Ascending aorta (tissue), 2 donors: ENCODE data around the gene FARS2. TPM values are rescaled to one million over a fixed set of nuclear protein-coding genes. Genes with fewer than 3 reads are reported as not detected.

Source experiments
- DNase-seq, 2 donors: peaks; one replicate each; pipeline ENCODE4 v3.0.0-alpha.2; 2019; ENCODE audit warnings: low spot score in 2 of 2
- H3K27ac ChIP-seq, 2 donors: fragments of 200-600 bp; sonication (generic); one replicate each; pipeline ENCODE4 v1.5.1; 2016 to 2017; ENCODE audit warnings: mild to moderate bottlenecking in 1 of 2
- H3K27me3 ChIP-seq: fragments of 200-600 bp; sonication (generic); one replicate; pipeline ENCODE4 v1.5.1; 2017
- H3K36me3 ChIP-seq, 2 donors: fragments of 200-600 bp; sonication (generic); one replicate each; pipeline ENCODE4 v1.5.1; 2016
- H3K4me1 ChIP-seq, 2 donors: fragments of 200-600 bp; sonication (generic); one replicate each; pipeline ENCODE4 v1.5.1; 2016 to 2017; ENCODE audit warnings: mild to moderate bottlenecking in 1 of 2
- H3K4me3 ChIP-seq, 2 donors: fragments of 200-600 bp; sonication (generic); one replicate each; pipeline ENCODE4 v1.5.1; 2016 to 2017; ENCODE audit warnings: mild to moderate bottlenecking in 1 of 2
- H3K9me3 ChIP-seq, 2 donors: fragments of 200-600 bp; sonication (generic); one replicate each; pipeline ENCODE4 v1.5.1; 2016
- intact Hi-C: fragments of 100-400 bp; cut with DNase I; formaldehyde crosslinking; loops from one replicate; pipeline ENCODE4 v1.15.1; 2023
- total RNA-seq: library from RNA; depleted of rRNA; stranded (reverse); fragments of >200 nt; gene quantifications from one replicate; pipeline ENCODE4 v1.1.0, GENCODE V29; 2016
- TF ChIP-seq, protein P1 (sequence below), 3 experiments: fragments of 200-600 bp in 2 of 3; fragments of 450-650 bp in 1 of 3; sonication (generic) in 2 of 3; IDR thresholded peaks; one replicate each; pipeline ENCODE4 v1.5.1; 2016 to 2019; ENCODE audit warnings: antibody characterized with exemption in 3 of 3, mild to moderate bottlenecking in 1 of 3, moderate library complexity in 1 of 3

FARS2 gene
- total RNA-seq, 1 donor from 2014 or later: 17.6 TPM

GRCh38 chr6:5259428-5259827, 1.9 kb upstream of the FARS2 start:
- H3K27ac ChIP-seq: peak overlapping the region in 1 of 2 donors; percentile 98
- no peaks in the 10 kb centered on the region for H3K36me3 ChIP-seq
- DNase-seq: no peak
- intact Hi-C loops: loop anchor here (10.0 kb wide), 2 partner anchors 115 to 1115 kb away; no protein-coding TSS in a partner anchor
- TF ChIP-seq, protein P1, sequence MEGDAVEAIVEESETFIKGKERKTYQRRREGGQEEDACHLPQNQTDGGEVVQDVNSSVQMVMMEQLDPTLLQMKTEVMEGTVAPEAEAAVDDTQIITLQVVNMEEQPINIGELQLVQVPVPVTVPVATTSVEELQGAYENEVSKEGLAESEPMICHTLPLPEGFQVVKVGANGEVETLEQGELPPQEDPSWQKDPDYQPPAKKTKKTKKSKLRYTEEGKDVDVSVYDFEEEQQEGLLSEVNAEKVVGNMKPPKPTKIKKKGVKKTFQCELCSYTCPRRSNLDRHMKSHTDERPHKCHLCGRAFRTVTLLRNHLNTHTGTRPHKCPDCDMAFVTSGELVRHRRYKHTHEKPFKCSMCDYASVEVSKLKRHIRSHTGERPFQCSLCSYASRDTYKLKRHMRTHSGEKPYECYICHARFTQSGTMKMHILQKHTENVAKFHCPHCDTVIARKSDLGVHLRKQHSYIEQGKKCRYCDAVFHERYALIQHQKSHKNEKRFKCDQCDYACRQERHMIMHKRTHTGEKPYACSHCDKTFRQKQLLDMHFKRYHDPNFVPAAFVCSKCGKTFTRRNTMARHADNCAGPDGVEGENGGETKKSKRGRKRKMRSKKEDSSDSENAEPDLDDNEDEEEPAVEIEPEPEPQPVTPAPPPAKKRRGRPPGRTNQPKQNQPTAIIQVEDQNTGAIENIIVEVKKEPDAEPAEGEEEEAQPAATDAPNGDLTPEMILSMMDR (IDR thresholded peaks at IDR 0.05): no peak
- no peaks in the 10 kb centered on the region for H3K9me3 ChIP-seq
- peak overlapping the region in 1 of 2 donors; percentile 99 for H3K4me3 ChIP-seq
- no peaks in the 10 kb centered on the region for H3K27me3 ChIP-seq
- peaks cover 0 to 11% of the 10 kb centered on the region in 2 donors for H3K4me1 ChIP-seq

- TF ChIP-seq, protein P1 (IDR thresholded peaks at IDR 0.05): no peak
- H3K27me3 ChIP-seq: no peaks in the 10 kb centered on the region
- no peak for DNase-seq
Observed at GRCh38 chr6:5260111-5260620, 1.1 kb upstream of the FARS2 start.

GRCh38 chr6:5261545-5262109, 314 bp downstream of the FARS2 start:
- DNase-seq: no peak
- Histone ChIP-seq H3K36me3 (no peaks in the 10 kb centered on the region), H3K27me3 (no peaks in the 10 kb centered on the region), H3K4me1 (peaks cover 0 to 11% of the 10 kb centered on the region in 2 donors), H3K27ac (peak overlapping the region; percentile 98), H3K4me3 (peak overlapping the region; percentile 92 to 99), H3K9me3 (no peaks in the 10 kb centered on the region)
- intact Hi-C loops: loop anchor here (2.0 to 10.0 kb wide), 7 partner anchors 54 to 1907 kb away; partner anchors contain the start of gene PPP1R3G
- TF ChIP-seq, protein P1 (IDR thresholded peaks at IDR 0.05): no peak

More at GRCh38 chr6:5260111-5260620, 1.1 kb upstream of the FARS2 start:
- Histone ChIP-seq H3K4me1 (peaks cover 0 to 11% of the 10 kb centered on the region in 2 donors), H3K36me3 (no peaks in the 10 kb centered on the region), H3K9me3 (no peaks in the 10 kb centered on the region), H3K4me3 (peak overlapping the region; percentile 92 to 99), H3K27ac (peak overlapping the region; percentile 98)
- intact Hi-C loops: loop anchor here (2.0 to 10.0 kb wide), 7 partner anchors 53 to 1905 kb away; partner anchors contain the start of gene PPP1R3G

DNA sequence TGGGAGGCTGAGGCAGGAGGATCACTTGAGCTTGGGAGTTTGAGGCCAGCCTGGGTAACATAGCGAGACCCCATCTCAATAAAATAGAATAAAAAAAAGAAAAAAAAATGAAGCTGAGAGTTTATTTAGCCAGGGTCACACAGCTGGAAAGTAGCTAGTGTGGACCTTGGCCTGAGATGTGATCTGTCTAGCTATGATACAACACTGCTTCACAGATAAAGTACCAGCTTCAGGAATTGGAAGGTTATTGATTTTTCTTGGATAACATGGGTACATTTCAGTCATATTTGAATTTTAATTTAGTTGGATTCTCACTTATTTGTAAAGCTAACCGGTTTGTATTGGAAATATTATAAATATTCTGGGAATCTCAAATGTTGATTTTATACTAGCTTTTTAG, 5.1 kb downstream of the FARS2 start:
- Histone ChIP-seq H3K27ac (no peak overlapping the region), H3K4me3 (no peak overlapping the region), H3K27me3 (no peaks in the 10 kb centered on the region), H3K9me3 (no peaks in the 10 kb centered on the region), H3K36me3 (no peaks in the 10 kb centered on the region), H3K4me1 (peaks cover 0 to 6% of the 10 kb centered on the region in 2 donors)
- no peak for DNase-seq
- TF ChIP-seq, protein P1 (IDR thresholded peaks at IDR 0.05): no peak
- intact Hi-C loops: loop anchor here (10.0 kb wide), 2 partner anchors 728 to 1912 kb away; no protein-coding TSS in a partner anchor

DNA sequence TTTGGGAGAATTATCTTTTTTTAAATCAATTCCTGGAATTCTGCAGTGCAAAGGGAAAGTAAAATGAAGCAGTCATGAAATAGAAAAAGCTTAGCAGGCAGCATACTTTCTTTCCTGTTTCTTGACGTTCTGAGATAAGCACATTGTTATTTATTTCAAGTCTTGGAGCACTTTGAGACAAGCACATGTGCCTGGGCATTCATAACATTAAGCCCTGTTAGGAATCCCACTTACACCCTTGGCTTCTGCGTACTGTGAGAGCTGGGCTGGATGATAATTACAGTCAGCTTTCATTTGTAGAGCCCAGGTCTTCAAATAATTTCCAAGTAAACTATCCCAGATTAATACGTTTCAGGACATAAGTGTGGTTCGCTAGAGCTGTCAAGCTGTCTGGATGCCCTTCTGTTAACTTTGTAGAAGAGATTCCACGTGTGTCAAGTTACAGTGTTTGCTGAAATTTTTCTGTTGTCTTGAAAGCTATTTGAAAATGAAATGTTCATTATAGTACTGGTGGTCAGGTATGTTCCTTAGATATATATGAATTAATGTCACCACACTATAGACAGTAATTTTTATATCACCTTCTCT, 8.9 kb downstream of the FARS2 start:
- H3K4me3 ChIP-seq: no peak overlapping the region
- H3K4me1 ChIP-seq: no peaks in the 10 kb centered on the region
- no peaks in the 10 kb centered on the region for H3K36me3 ChIP-seq
- no peak for DNase-seq
- H3K27me3 ChIP-seq: no peaks in the 10 kb centered on the region
- TF ChIP-seq, protein P1 (IDR thresholded peaks at IDR 0.05): no peak
- no peaks in the 10 kb centered on the region for H3K9me3 ChIP-seq
- intact Hi-C loops: no loop called here
- H3K27ac ChIP-seq: no peak overlapping the region
